ENCODE measurements around the gene ARAP3. TPM values are rescaled to one million over a fixed set of nuclear protein-coding genes. Genes with fewer than 3 reads are reported as not detected.

The ARAP3 gene
- total RNA-seq, 1 experiment from 2014 or later: 15.1 TPM

- DNase-seq (ENCODE audit: low read depth, low spot score) (no peak), ATAC-seq (no peak)
- no peak overlapping the region for H3K27ac ChIP-seq (ENCODE audit: low read depth, low read length)
- H3K9ac ChIP-seq (ENCODE audit: low read length): no peak overlapping the region
- ChIA-PET CTCF (no interaction called here), POLR2A (no interaction called here), RAD21 (ENCODE audit: low non-redundant PET in 1 of 2, low total read pairs in 2 of 2, uncharacterized antibody in 2 of 2, unreplicated experiment in 2 of 2) (no interaction called here)
- no TSS peak for BruUV-seq (replicated peaks)
- no peak overlapping the region for H2AFZ ChIP-seq (ENCODE audit: low read depth, low read length, poor library complexity, severe bottlenecking)
- no peaks in the 10 kb centered on the region for H3K36me3 ChIP-seq (ENCODE audit: control insufficient read depth in 1 of 2, insufficient read depth in 2 of 2, low read length in 2 of 2)
- H3K4me1 ChIP-seq (ENCODE audit: control insufficient read depth in 1 of 2, insufficient read depth in 2 of 2, low read length in 2 of 2): peaks cover 11 to 19% of the 10 kb centered on the region in 2 experiments
- TF ChIP-seq EGR1 (IDR thresholded peaks at IDR 0.05; ENCODE audit: low read depth) (no peak), REST (IDR thresholded peaks at IDR 0.05; ENCODE audit: low read depth) (no peak), TCF7L2 (IDR thresholded peaks at IDR 0.05; ENCODE audit: borderline replicate concordance, extremely low read depth, insufficient read depth, insufficient read length) (no peak), CBX3 (IDR thresholded peaks at IDR 0.05; ENCODE audit: low read depth) (no peak), YY1 (IDR thresholded peaks at IDR 0.05; ENCODE audit: extremely low read depth, insufficient replicate concordance, low read depth, low read length) (no peak), SIN3A (IDR thresholded peaks at IDR 0.05; ENCODE audit: low read depth) (no peak), POLR2AphosphoS5 (IDR thresholded peaks at IDR 0.05; ENCODE audit: low read depth, low read length) (no peak), JUND (IDR thresholded peaks at IDR 0.05) (no peak), FOSL1 (IDR thresholded peaks at IDR 0.05; ENCODE audit: low read depth) (no peak), SRF (IDR thresholded peaks at IDR 0.05; ENCODE audit: low read depth) (no peak), ZBTB33 (IDR thresholded peaks at IDR 0.05; ENCODE audit: extremely low read depth, insufficient replicate concordance, low read length) (no peak), RAD21 (IDR thresholded peaks at IDR 0.05; ENCODE audit: low read depth) (no peak), EZH2 (IDR thresholded peaks at IDR 0.05) (no peak), ZNF274 (IDR thresholded peaks at IDR 0.05; ENCODE audit: low read depth, low read length) (no peak), POLR2A (IDR thresholded peaks at IDR 0.05; ENCODE audit: borderline replicate concordance, extremely low read depth, insufficient read depth, insufficient read length) (no peak), SP1 (IDR thresholded peaks at IDR 0.05; ENCODE audit: low read depth) (no peak), ZFX (IDR thresholded peaks at IDR 0.05) (no peak), ELF1 (IDR thresholded peaks at IDR 0.05; ENCODE audit: borderline replicate concordance, low read depth) (no peak), ATF3 (IDR thresholded peaks at IDR 0.05) (no peak)
- H3K79me2 ChIP-seq (ENCODE audit: insufficient read depth, low read length): no peaks in the 10 kb centered on the region
- H3K4me3 ChIP-seq (replicated peaks in 1 of 2; ENCODE audit: low read depth in 1 of 2, low read length in 2 of 2): no peak overlapping the region
- H3K9me2 ChIP-seq (ENCODE audit: insufficient read depth): no peaks in the 10 kb centered on the region
- no peaks in the 10 kb centered on the region for H4K20me1 ChIP-seq (ENCODE audit: insufficient read depth)
- intact Hi-C loops (cut with micrococcal nuclease): no loop called here
- no peaks in the 10 kb centered on the region for H3K27me3 ChIP-seq (ENCODE audit: insufficient read depth, low read length)
- H3K9me3 ChIP-seq (ENCODE audit: control insufficient read depth in 1 of 2, insufficient read depth in 1 of 2, low read depth in 1 of 2, low read length in 2 of 2): no peaks in the 10 kb centered on the region
- no peak overlapping the region for H3K4me2 ChIP-seq (ENCODE audit: low read length)
Observed at GRCh38 chr5:141709699-141710267, 27.8 kb upstream of the ARAP3 start.
